GM23338 (cell line): ENCODE results near the gene KCNMA1.

Experiments
- CTCF ChIP-seq, 2 experiments: fragments of 200-600 bp in 1 of 2; sonication (generic) in 1 of 2; conservative IDR thresholded peaks; 2 replicates each; pipeline versions ENCODE4 v1.5.1 to v1.6.1; 2016 to 2017; ENCODE audit warnings: antibody characterized with exemption in 2 of 2, low read depth in 2 of 2, mild to moderate bottlenecking in 2 of 2, moderate library complexity in 1 of 2
- EZH2 ChIP-seq: fragments of 200-600 bp; sonication (generic); IDR thresholded peaks from one replicate; pipeline ENCODE4 v1.8.0; 2017; ENCODE audit warnings: antibody characterized with exemption, mild to moderate bottlenecking, low read depth; ENCODE audit not compliant: unreplicated experiment
- EZH2phosphoT487 ChIP-seq: fragments of 200-600 bp; sonication (generic); IDR thresholded peaks from one replicate; pipeline ENCODE4 v1.8.1; 2018; ENCODE audit warnings: antibody characterized with exemption; ENCODE audit not compliant: unreplicated experiment
- POLR2AphosphoS5 ChIP-seq: IDR thresholded peaks from 2 replicates; pipeline ENCODE4 v1.6.1; 2016; ENCODE audit warnings: antibody characterized with exemption, low read depth
- REST ChIP-seq: IDR thresholded peaks from one replicate; pipeline ENCODE4 v1.6.1; 2018; ENCODE audit warnings: antibody characterized with exemption; ENCODE audit not compliant: unreplicated experiment

- TF ChIP-seq EZH2phosphoT487 = no peak
- no peak for TF ChIP-seq CTCF (conservative IDR thresholded peaks at IDR 0.05; ENCODE audit: low read depth in 2 of 2)
- TF ChIP-seq REST = no peak
- no peak for TF ChIP-seq POLR2AphosphoS5
- no peak for TF ChIP-seq EZH2
Observed at GRCh38 chr10:77281719-77282118, 355.9 kb downstream of the KCNMA1 start.
